HepG2 (cell line): Measurements from ENCODE around the gene CNOT6. TPM values are rescaled to one million over a fixed set of nuclear protein-coding genes. Genes with fewer than 3 reads are reported as not detected.

Experiments
- ATAC-seq: fragments of 200-7000 bp; cut with Tn5 transposase; 3 replicates; pipeline ENCODE4 v1.9.1; 2020; ENCODE audit warnings: mild to moderate bottlenecking, moderate library complexity
- BruUV-seq: library from RNA; stranded (reverse); fragments of 400-500 nt; replicated peaks from 2 replicates; lab custom pipeline; 2021; lab: Mats Ljungman, UMichigan
- CTCF ChIA-PET: fragments of 300-600 bp; formaldehyde crosslinking; extraction: SDS; loops from one replicate; lab custom pipeline; 2021; ENCODE audit warnings: low total read pairs, inconsistent platforms, low intra/inter-chr PET ratio; lab: Yijun Ruan, JAX
- POLR2A ChIA-PET: fragments of 350-600 bp; sonication (Branson Sonifier 250); formaldehyde crosslinking; loops from one replicate; lab custom pipeline; 2020; ENCODE audit warnings: antibody characterized with exemption, inconsistent platforms; lab: Yijun Ruan, JAX
- DNase-seq: peaks from one replicate; pipeline ENCODE4 v3.0.0-alpha.2; 2015; ENCODE audit warnings: low spot score
- FAIRE-seq: peaks from 3 replicates; lab custom pipeline; 2011; peaks lifted over from hg19 to GRCh38; lab: Jason Lieb, UNC
- H2AFZ ChIP-seq: one replicate; pipeline ENCODE4 v1.6.1; 2011; ENCODE audit warnings: low read length, inconsistent platforms
- H3K27ac ChIP-seq: fragments of 300-600 bp; 3 replicates; pipeline ENCODE4 v1.8.0; 2011; ENCODE audit warnings: mixed run types, mild to moderate bottlenecking, mixed read lengths, low read length, inconsistent platforms; ENCODE audit not compliant: insufficient read depth; ENCODE audit errors: extremely low read length
- H3K27me3 ChIP-seq, 2 experiments: fragments of 200-600 bp in 1 of 2; 2 replicates in 1 of 2; 3 replicates in 1 of 2; pipeline versions ENCODE4 v1.6.0 to v1.8.0; 2011; ENCODE audit warnings: low read length in 2 of 2, mild to moderate bottlenecking in 2 of 2, moderate library complexity in 2 of 2, inconsistent platforms in 1 of 2; ENCODE audit not compliant: insufficient read depth in 2 of 2, control insufficient read depth in 1 of 2
- H3K36me3 ChIP-seq, 2 experiments: fragments of 200-600 bp in 1 of 2; replicated peaks in 1 of 2; 2 replicates in 1 of 2; 3 replicates in 1 of 2; pipeline versions ENCODE4 v1.5.1 to v1.8.0; 2011; ENCODE audit warnings: low read length in 2 of 2, inconsistent platforms in 1 of 2; ENCODE audit not compliant: insufficient read depth in 2 of 2, control insufficient read depth in 1 of 2
- H3K4me1 ChIP-seq: 2 replicates; pipeline ENCODE4 v1.5.1; 2012; ENCODE audit warnings: low read length, inconsistent platforms; ENCODE audit not compliant: insufficient read depth
- H3K4me2 ChIP-seq: 2 replicates; pipeline ENCODE4 v1.6.0; 2011; ENCODE audit warnings: low read depth, low read length, inconsistent platforms
- H3K4me3 ChIP-seq, 3 experiments: fragments of 200-600 bp in 1 of 3; sonication (generic), shearing (Covaris generic) in 1 of 3; replicated peaks in 1 of 3; 2 replicates each; pipeline ENCODE4 v1.5.1; 2011 to 2016; ENCODE audit warnings: low read length in 3 of 3, inconsistent platforms in 2 of 3, low read depth in 2 of 3, mild to moderate bottlenecking in 2 of 3, control low read depth in 1 of 3, mixed read lengths in 1 of 3; ENCODE audit not compliant: insufficient read depth in 1 of 3
- H3K79me2 ChIP-seq: one replicate; pipeline ENCODE4 v1.6.1; 2011; ENCODE audit warnings: low read length, inconsistent platforms; ENCODE audit not compliant: insufficient read depth
- H3K9ac ChIP-seq: 2 replicates; pipeline ENCODE4 v1.6.0; 2011; ENCODE audit warnings: mild to moderate bottlenecking, low read depth, low read length, inconsistent platforms; ENCODE audit not compliant: insufficient read depth
- H3K9me3 ChIP-seq: 2 replicates; pipeline ENCODE4 v1.5.1; 2012; ENCODE audit warnings: mild to moderate bottlenecking, low read length
- H4K20me1 ChIP-seq: 2 replicates; pipeline ENCODE4 v1.6.0; 2011; ENCODE audit warnings: inconsistent platforms, mild to moderate bottlenecking, low read length, moderate library complexity; ENCODE audit not compliant: insufficient read depth
- RELA ChIP-seq: sonication (generic); formaldehyde crosslinking; IDR thresholded peaks from 2 replicates; pipeline ENCODE4 v1.4.0; 2020; ENCODE audit warnings: missing genetic modification reagents
- SIN3A ChIP-seq: IDR thresholded peaks from 2 replicates; pipeline ENCODE4 v1.6.1; 2011; ENCODE audit warnings: low read depth, mild to moderate bottlenecking, control low read depth, low read length, borderline replicate concordance
- SMAD9 ChIP-seq: sonication (generic); formaldehyde crosslinking; IDR thresholded peaks from 2 replicates; pipeline ENCODE4 v1.5.1; 2020; ENCODE audit warnings: mild to moderate bottlenecking, missing genetic modification reagents
- ZBTB8A ChIP-seq: sonication (generic); formaldehyde crosslinking; IDR thresholded peaks from 2 replicates; pipeline ENCODE4 v1.4.0; 2020; ENCODE audit warnings: mild to moderate bottlenecking, low read depth, missing genetic modification reagents, borderline replicate concordance
- ZNF446 ChIP-seq: sonication (generic); formaldehyde crosslinking; IDR thresholded peaks from 2 replicates; pipeline ENCODE4 v1.5.0; 2020; ENCODE audit warnings: mild to moderate bottlenecking, missing genetic modification reagents
- WGBS: methylation state at CpG from one replicate; pipeline ENCODE4 v1.1.6; 2017; ENCODE audit warnings: low lambda C conversion rate; 5-methylcytosine and 5-hydroxymethylcytosine counted together
- in situ Hi-C: cut with HindIII; loops from 2 replicates; pipeline ENCODE4 v1.10.0; 2017; ENCODE audit warnings: low pct_unique_long_range_greater_than_20kb; ENCODE audit not compliant: extremely low pct_ligation_motif_present
- intact Hi-C: fragments of 100-400 bp; cut with micrococcal nuclease; formaldehyde crosslinking; loops from one replicate; pipeline ENCODE4 v1.10.0; 2022; ENCODE audit not compliant: unreplicated experiment
- polyA plus RNA-seq, 8 experiments: library from polyadenylated mRNA; depleted of rRNA in 3 of 8; stranded (reverse) in 7 of 8; unstranded in 1 of 8; fragments of >200 nt; fragmentation: Illumina TruSeq in 4 of 8; extraction: Trizol in 4 of 8; gene quantifications; 2 replicates each; pipeline versions ENCODE4 v1.2.1 to v1.2.3, GENCODE V29; 2011 to 2016; ENCODE audit warnings: low read depth in 4 of 8, missing spikeins in 1 of 8, mixed read lengths in 1 of 8; ENCODE audit not compliant: insufficient read depth in 1 of 8
- total RNA-seq, 5 experiments: library from RNA; depleted of rRNA; stranded (reverse); fragments of >200 nt; fragmentation: Illumina TruSeq; extraction: Trizol; gene quantifications; 2 replicates each; pipeline ENCODE4 v1.2.3, GENCODE V29; 2016; ENCODE audit warnings: low read depth in 1 of 5
- TF ChIP-seq, protein P1 (sequence below): sonication (generic); formaldehyde crosslinking; IDR thresholded peaks from 2 replicates; pipeline ENCODE4 v1.5.1; 2020; ENCODE audit warnings: mild to moderate bottlenecking, missing genetic modification reagents, moderate library complexity
- TF ChIP-seq, protein P2 (sequence below): sonication (generic); formaldehyde crosslinking; IDR thresholded peaks from 2 replicates; pipeline ENCODE4 v1.9.0; 2021; ENCODE audit warnings: mild to moderate bottlenecking, missing genetic modification reagents

CNOT6 gene
- total and polyA plus RNA-seq, 2 of the 13 experiments (the other 11 are each of a cell fraction or from before 2014, with no cell fraction given): 8.8 to 9.1 TPM

DNA sequence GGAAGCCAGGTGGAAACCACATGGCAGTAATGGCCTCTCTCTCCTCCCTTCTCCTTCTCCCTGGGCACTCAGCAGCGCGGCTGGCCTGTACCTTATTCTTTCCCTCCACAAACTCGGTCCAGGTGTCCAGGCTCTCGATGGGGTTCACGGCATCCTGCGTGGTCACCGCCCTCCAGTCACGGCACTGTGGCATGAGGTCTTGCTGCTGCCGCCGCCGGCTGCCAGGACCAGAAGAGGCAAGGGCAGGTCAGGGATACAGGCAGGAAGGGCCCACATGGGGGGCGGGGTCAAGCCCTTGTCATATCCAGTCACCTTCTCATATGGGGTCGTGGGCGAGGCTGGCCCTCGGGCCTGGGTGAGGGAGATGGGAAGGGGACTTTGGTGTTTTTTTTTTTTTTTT is 129.7 kb downstream of the CNOT6 start:
- CTCF ChIA-PET: no interaction called here
- no TSS peak for BruUV-seq
- 78% methylated on average over 9 of the region's 15 CpGs for WGBS
- Histone ChIP-seq H3K27me3 (peaks cover 16 to 68% of the 10 kb centered on the region in 2 experiments; a peak in 4 of 5 replicates), H3K79me2 (no peaks in the 10 kb centered on the region), H3K36me3 (no peaks in the 10 kb centered on the region), H3K27ac (no peak overlapping the region), H4K20me1 (no peaks in the 10 kb centered on the region), H3K4me1 (no peaks in the 10 kb centered on the region), H3K4me2 (no peak overlapping the region), H3K9me3 (no peaks in the 10 kb centered on the region), H3K4me3 (no peak overlapping the region), H3K9ac (no peak overlapping the region), H2AFZ (no peak overlapping the region)
- TF ChIP-seq, protein P1, sequence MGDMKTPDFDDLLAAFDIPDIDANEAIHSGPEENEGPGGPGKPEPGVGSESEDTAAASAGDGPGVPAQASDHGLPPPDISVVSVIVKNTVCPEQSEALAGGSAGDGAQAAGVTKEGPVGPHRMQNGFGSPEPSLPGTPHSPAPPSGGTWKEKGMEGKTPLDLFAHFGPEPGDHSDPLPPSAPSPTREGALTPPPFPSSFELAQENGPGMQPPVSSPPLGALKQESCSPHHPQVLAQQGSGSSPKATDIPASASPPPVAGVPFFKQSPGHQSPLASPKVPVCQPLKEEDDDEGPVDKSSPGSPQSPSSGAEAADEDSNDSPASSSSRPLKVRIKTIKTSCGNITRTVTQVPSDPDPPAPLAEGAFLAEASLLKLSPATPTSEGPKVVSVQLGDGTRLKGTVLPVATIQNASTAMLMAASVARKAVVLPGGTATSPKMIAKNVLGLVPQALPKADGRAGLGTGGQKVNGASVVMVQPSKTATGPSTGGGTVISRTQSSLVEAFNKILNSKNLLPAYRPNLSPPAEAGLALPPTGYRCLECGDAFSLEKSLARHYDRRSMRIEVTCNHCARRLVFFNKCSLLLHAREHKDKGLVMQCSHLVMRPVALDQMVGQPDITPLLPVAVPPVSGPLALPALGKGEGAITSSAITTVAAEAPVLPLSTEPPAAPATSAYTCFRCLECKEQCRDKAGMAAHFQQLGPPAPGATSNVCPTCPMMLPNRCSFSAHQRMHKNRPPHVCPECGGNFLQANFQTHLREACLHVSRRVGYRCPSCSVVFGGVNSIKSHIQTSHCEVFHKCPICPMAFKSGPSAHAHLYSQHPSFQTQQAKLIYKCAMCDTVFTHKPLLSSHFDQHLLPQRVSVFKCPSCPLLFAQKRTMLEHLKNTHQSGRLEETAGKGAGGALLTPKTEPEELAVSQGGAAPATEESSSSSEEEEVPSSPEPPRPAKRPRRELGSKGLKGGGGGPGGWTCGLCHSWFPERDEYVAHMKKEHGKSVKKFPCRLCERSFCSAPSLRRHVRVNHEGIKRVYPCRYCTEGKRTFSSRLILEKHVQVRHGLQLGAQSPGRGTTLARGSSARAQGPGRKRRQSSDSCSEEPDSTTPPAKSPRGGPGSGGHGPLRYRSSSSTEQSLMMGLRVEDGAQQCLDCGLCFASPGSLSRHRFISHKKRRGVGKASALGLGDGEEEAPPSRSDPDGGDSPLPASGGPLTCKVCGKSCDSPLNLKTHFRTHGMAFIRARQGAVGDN (CRISPR knock-in tag): 0 out of 2 replicates have a peak, but pooled peaks have one; percentile 5
- no peak for TF ChIP-seq SIN3A
- FAIRE-seq (no peak), DNase-seq (no peak), ATAC-seq (no peak)
- in situ Hi-C loops (no loop called here), intact Hi-C loops (no loop called here)
- POLR2A ChIA-PET: no interaction called here

DNA sequence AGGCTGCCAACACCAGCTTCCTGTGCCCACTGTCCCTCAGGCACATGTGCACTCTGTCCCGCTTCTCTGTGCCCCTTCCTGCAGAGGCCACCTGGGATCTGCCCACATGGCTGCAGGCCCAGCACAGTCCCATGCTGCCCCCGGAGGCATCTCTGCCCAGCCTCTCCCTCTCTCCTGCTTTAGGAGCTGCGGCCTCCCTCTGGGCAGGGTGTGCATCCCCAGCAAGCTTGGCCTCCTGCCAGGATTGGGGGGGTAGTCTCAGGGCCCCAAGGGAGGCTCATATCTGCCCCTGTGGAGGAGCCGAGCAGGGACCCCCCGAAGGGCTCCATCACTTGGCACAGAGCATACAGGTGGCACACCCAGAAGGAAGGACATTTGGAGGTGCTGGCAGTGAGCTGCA is 130.4 kb downstream of the CNOT6 start:
- H3K27ac ChIP-seq: no peak overlapping the region
- no TSS peak for BruUV-seq
- DNase-seq (no peak), FAIRE-seq (no peak), ATAC-seq (no peak)
- no peak overlapping the region for H3K9ac ChIP-seq
- POLR2A ChIA-PET: no interaction called here
- H3K4me1 ChIP-seq: no peaks in the 10 kb centered on the region
- H4K20me1 ChIP-seq: no peaks in the 10 kb centered on the region
- H3K9me3 ChIP-seq: no peaks in the 10 kb centered on the region
- WGBS: 33% methylated on average over 3 of the region's 5 CpGs
- no peaks in the 10 kb centered on the region for H3K79me2 ChIP-seq
- in situ Hi-C loops: no loop called here
- H3K27me3 ChIP-seq: peaks cover 17 to 72% of the 10 kb centered on the region in 2 experiments; a peak in 4 of 5 replicates
- no peak overlapping the region for H3K4me3 ChIP-seq
- no peaks in the 10 kb centered on the region for H3K36me3 ChIP-seq
- CTCF ChIA-PET: no interaction called here
- H2AFZ ChIP-seq: no peak overlapping the region
- H3K4me2 ChIP-seq: no peak overlapping the region
- intact Hi-C loops: no loop called here
- TF ChIP-seq RELA (no peak), ZBTB8A (CRISPR knock-in tag) (no peak), ZNF446 (no peak), SMAD9 (CRISPR knock-in tag) (no peak)
- TF ChIP-seq, protein P2, sequence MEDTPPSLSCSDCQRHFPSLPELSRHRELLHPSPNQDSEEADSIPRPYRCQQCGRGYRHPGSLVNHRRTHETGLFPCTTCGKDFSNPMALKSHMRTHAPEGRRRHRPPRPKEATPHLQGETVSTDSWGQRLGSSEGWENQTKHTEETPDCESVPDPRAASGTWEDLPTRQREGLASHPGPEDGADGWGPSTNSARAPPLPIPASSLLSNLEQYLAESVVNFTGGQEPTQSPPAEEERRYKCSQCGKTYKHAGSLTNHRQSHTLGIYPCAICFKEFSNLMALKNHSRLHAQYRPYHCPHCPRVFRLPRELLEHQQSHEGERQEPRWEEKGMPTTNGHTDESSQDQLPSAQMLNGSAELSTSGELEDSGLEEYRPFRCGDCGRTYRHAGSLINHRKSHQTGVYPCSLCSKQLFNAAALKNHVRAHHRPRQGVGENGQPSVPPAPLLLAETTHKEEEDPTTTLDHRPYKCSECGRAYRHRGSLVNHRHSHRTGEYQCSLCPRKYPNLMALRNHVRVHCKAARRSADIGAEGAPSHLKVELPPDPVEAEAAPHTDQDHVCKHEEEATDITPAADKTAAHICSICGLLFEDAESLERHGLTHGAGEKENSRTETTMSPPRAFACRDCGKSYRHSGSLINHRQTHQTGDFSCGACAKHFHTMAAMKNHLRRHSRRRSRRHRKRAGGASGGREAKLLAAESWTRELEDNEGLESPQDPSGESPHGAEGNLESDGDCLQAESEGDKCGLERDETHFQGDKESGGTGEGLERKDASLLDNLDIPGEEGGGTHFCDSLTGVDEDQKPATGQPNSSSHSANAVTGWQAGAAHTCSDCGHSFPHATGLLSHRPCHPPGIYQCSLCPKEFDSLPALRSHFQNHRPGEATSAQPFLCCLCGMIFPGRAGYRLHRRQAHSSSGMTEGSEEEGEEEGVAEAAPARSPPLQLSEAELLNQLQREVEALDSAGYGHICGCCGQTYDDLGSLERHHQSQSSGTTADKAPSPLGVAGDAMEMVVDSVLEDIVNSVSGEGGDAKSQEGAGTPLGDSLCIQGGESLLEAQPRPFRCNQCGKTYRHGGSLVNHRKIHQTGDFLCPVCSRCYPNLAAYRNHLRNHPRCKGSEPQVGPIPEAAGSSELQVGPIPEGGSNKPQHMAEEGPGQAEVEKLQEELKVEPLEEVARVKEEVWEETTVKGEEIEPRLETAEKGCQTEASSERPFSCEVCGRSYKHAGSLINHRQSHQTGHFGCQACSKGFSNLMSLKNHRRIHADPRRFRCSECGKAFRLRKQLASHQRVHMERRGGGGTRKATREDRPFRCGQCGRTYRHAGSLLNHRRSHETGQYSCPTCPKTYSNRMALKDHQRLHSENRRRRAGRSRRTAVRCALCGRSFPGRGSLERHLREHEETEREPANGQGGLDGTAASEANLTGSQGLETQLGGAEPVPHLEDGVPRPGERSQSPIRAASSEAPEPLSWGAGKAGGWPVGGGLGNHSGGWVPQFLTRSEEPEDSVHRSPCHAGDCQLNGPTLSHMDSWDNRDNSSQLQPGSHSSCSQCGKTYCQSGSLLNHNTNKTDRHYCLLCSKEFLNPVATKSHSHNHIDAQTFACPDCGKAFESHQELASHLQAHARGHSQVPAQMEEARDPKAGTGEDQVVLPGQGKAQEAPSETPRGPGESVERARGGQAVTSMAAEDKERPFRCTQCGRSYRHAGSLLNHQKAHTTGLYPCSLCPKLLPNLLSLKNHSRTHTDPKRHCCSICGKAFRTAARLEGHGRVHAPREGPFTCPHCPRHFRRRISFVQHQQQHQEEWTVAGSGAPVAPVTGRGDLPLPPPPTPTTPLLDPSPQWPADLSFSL: no peak
